Breast epithelium (tissue), 4 donors: Measurements from ENCODE around the gene TNFAIP8. TPM values are rescaled to one million over a fixed set of nuclear protein-coding genes. Genes with fewer than 3 reads are reported as not detected.

Experiments
- DNase-seq, 2 donors: peaks; one replicate each; pipeline ENCODE4 v3.0.0-alpha.2; 2019; ENCODE audit warnings: low spot score in 2 of 2
- H3K27ac ChIP-seq, 2 donors: fragments of 200-600 bp; sonication (generic) in 1 of 2; one replicate each; pipeline ENCODE4 v1.5.1; 2016 to 2019; ENCODE audit warnings: mild to moderate bottlenecking in 1 of 2
- H3K27me3 ChIP-seq, 2 donors: fragments of 200-600 bp; sonication (generic) in 1 of 2; one replicate each; pipeline versions ENCODE4 v1.5.1 to v1.6.0; 2017 to 2019; ENCODE audit warnings: control low read depth in 1 of 2, mild to moderate bottlenecking in 1 of 2
- H3K36me3 ChIP-seq: fragments of 200-600 bp; one replicate; pipeline ENCODE4 v1.5.1; 2019
- H3K4me1 ChIP-seq, 2 donors: fragments of 200-600 bp; sonication (generic); one replicate each; pipeline ENCODE4 v1.5.1; 2016 to 2019; ENCODE audit warnings: control low read depth in 1 of 2
- H3K4me3 ChIP-seq, 3 donors: fragments of 200-600 bp; sonication (generic); 1 replicate in 2 of 3; 2 replicates in 1 of 3; pipeline ENCODE4 v1.5.1; 2016 to 2019; ENCODE audit warnings: mild to moderate bottlenecking in 3 of 3, moderate library complexity in 2 of 3
- H3K9me3 ChIP-seq, 2 donors: fragments of 200-600 bp; sonication (generic) in 1 of 2; one replicate each; pipeline ENCODE4 v1.5.1; 2016 to 2019; ENCODE audit warnings: control low read depth in 1 of 2
- POLR2A ChIP-seq: fragments of 450-650 bp; IDR thresholded peaks from one replicate; pipeline ENCODE4 v1.6.1; 2016; ENCODE audit warnings: antibody characterized with exemption, mild to moderate bottlenecking, moderate library complexity
- POLR2AphosphoS5 ChIP-seq, 3 donors: sonication (generic); formaldehyde crosslinking; IDR thresholded peaks; one replicate each; pipeline ENCODE4 v1.6.1; 2017; ENCODE audit warnings: antibody characterized with exemption in 3 of 3
- intact Hi-C: fragments of 100-400 bp; cut with DNase I; formaldehyde crosslinking; loops from one replicate; pipeline ENCODE4 v1.15.1; 2023; ENCODE audit warnings: low total_unique reads
- total RNA-seq, 3 donors: library from RNA; depleted of rRNA; stranded (reverse); fragments of >200 nt; gene quantifications; one replicate each; pipeline ENCODE4 v1.1.0, GENCODE V29; 2016
- TF ChIP-seq, protein P1 (sequence below), 3 donors: fragments of 450-650 bp; IDR thresholded peaks; one replicate each; pipeline ENCODE4 v1.5.1; 2016 to 2017; ENCODE audit warnings: antibody characterized with exemption in 3 of 3, mild to moderate bottlenecking in 3 of 3, moderate library complexity in 3 of 3

TNFAIP8 gene
- total RNA-seq, 3 donors from 2014 or later = 35.4 to 167 (median 37.3) TPM

DNA sequence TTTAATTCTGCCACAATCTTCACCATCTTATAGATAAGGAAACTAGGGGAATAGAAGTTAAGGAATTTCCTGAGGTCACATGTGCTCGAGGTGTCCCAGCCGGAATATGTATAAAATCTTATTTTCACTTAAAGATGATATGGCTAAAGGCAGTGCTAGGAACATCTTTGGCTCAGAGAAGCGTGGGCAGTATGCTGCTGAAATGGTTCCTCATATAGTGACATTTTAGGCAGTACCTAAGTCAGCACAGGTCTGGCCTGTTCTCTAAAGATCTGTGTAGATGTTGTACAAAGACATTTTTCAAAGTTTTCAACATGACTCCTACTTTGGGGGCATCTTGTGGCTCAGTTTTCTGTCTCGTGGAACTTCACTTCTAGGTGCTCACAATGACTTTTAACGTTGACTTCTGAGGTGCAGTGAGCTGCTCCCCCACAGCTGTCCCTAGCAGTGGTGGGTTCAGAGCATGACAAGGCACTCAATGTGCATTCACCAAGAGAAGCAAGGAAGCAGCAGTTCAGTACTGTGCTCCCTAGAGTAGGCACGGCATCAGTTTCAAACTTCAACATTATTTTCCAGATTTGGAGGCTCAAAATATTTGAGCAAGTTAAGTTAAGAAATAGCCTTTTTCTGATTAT, 40.3 kb downstream of the TNFAIP8 start:
- no peak overlapping the region for H3K4me3 ChIP-seq
- H3K36me3 ChIP-seq = no peaks in the 10 kb centered on the region
- no peak for DNase-seq
- TF ChIP-seq, protein P1, sequence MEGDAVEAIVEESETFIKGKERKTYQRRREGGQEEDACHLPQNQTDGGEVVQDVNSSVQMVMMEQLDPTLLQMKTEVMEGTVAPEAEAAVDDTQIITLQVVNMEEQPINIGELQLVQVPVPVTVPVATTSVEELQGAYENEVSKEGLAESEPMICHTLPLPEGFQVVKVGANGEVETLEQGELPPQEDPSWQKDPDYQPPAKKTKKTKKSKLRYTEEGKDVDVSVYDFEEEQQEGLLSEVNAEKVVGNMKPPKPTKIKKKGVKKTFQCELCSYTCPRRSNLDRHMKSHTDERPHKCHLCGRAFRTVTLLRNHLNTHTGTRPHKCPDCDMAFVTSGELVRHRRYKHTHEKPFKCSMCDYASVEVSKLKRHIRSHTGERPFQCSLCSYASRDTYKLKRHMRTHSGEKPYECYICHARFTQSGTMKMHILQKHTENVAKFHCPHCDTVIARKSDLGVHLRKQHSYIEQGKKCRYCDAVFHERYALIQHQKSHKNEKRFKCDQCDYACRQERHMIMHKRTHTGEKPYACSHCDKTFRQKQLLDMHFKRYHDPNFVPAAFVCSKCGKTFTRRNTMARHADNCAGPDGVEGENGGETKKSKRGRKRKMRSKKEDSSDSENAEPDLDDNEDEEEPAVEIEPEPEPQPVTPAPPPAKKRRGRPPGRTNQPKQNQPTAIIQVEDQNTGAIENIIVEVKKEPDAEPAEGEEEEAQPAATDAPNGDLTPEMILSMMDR (IDR thresholded peaks at IDR 0.05) = no peak
- no peak for TF ChIP-seq POLR2AphosphoS5 (IDR thresholded peaks at IDR 0.05)
- TF ChIP-seq POLR2A = no peak
- H3K27ac ChIP-seq = no peak overlapping the region
- intact Hi-C loops = no loop called here
- no peaks in the 10 kb centered on the region for H3K4me1 ChIP-seq
- H3K27me3 ChIP-seq = no peaks in the 10 kb centered on the region
- no peaks in the 10 kb centered on the region for H3K9me3 ChIP-seq

DNA sequence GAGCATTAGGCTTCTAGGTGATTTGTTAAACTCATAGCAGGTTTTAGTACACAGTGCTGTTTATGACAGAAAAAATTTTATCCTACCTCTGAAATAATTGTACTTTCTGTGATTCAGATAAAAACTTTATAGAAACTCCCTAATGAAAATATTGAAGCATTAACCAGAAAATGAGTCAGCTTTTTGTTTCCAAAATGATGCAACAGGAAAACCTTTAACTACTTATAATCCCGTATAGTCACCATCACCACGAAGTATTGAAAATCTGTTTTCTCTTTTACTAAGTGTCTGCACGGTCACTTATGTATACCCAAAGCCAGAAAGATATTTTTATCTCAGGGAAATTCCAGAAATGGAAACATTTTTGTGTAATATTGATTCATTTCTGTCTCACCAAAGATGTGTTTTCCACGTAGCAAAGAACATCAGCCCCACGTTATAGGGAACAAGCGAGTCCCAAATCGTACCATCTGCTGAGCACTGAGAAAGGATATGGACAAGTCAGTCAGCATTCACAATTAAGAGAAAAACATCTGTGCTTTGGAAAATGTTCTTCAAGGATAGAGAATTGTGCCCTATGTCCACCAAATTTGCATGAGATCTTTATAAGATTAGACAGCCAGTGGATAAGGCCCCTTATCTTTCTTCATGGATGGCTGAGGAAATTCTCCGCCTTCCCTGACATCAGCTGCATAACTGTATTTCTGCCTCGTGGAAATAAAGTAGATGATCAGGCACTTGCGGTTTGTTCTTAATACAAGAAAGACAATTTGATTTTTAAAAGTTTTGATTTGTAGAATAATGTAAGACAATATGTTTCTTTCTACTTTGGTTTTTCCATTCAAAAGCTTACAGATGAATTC, 41.9 kb downstream of the TNFAIP8 start:
- intact Hi-C loops = no loop called here
- H3K4me1 ChIP-seq = no peaks in the 10 kb centered on the region
- no peaks in the 10 kb centered on the region for H3K9me3 ChIP-seq
- DNase-seq = no peak
- TF ChIP-seq POLR2AphosphoS5 (IDR thresholded peaks at IDR 0.05) (no peak), POLR2A (no peak)
- TF ChIP-seq, protein P1 (IDR thresholded peaks at IDR 0.05) = no peak
- H3K27me3 ChIP-seq = no peaks in the 10 kb centered on the region
- no peak overlapping the region for H3K27ac ChIP-seq
- no peaks in the 10 kb centered on the region for H3K36me3 ChIP-seq
- peak overlapping the region in 1 of 3 donors; percentile 20 for H3K4me3 ChIP-seq

DNA sequence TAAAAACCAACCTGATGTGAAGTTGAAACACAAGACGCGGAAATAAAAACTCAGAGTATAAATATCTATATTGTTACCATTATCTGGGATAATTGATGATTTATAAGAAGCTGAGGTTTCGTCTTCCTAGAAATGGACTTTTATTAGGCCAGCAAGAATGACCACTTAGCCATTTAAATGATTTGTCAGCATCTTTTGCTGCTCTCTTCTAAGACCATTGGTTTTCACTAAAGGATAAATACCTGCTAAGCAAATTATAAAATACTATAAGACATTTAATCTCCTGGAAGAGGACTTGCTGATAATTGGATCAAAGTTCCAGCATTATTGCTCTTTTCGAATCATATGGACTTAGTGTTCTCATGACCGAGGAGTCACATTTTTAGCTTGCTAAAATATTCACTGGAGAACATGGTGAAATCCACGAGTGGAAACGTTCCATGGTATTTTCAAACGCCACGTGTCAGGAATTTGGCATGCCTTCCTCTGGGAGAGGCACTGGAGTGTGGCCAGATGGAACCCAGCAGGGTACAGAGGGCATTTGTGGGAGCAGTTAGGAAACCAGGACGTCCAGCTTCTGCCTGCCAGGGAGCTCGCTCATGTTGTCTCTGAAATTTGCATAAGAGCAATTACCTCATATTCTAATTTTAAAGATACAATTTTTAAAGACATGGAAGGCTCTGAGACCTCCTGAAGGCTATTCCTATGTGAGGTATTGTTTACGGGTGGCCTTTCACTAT, 43.1 kb downstream of the TNFAIP8 start:
- no peak overlapping the region for H3K4me3 ChIP-seq
- no peaks in the 10 kb centered on the region for H3K9me3 ChIP-seq
- peak overlapping the region in 1 of 2 donors; percentile 61 for H3K27ac ChIP-seq
- intact Hi-C loops = no loop called here
- TF ChIP-seq POLR2A (no peak), POLR2AphosphoS5 (IDR thresholded peaks at IDR 0.05) (peak in 2 of 3 donors; percentile 34 to 39)
- no peaks in the 10 kb centered on the region for H3K4me1 ChIP-seq
- peak in 1 of 2 donors; percentile 74 for DNase-seq
- H3K27me3 ChIP-seq = no peaks in the 10 kb centered on the region
- no peaks in the 10 kb centered on the region for H3K36me3 ChIP-seq

DNA sequence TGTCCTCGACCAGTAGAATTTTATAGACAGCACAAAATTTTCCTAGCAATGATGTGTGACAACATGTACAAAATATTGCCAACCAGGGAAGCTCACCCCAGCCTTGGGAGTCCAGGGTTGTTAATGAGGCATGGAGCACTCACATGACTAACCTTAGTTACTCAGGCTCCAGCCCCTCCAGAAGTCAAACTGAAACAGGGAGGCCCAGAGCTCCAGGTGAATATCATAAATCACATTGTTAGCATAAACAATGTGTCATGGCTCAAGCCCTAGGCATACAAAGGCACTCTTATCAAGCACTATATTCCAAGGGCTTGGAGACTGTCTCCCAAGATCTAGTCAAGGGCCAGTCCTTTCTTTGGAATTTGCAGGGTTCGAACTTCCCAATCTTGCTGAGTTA, 44.4 kb downstream of the TNFAIP8 start:
- H3K9me3 ChIP-seq = no peaks in the 10 kb centered on the region
- no peak overlapping the region for H3K4me3 ChIP-seq
- H3K27me3 ChIP-seq = no peaks in the 10 kb centered on the region
- peak overlapping the region in 1 of 2 donors; percentile 61 for H3K27ac ChIP-seq
- H3K36me3 ChIP-seq = no peaks in the 10 kb centered on the region
- intact Hi-C loops = no loop called here
- no peak for TF ChIP-seq POLR2AphosphoS5 (IDR thresholded peaks at IDR 0.05)
- TF ChIP-seq, protein P1 (IDR thresholded peaks at IDR 0.05) = no peak
- no peak for TF ChIP-seq POLR2A
- no peaks in the 10 kb centered on the region for H3K4me1 ChIP-seq
- no peak for DNase-seq

DNA sequence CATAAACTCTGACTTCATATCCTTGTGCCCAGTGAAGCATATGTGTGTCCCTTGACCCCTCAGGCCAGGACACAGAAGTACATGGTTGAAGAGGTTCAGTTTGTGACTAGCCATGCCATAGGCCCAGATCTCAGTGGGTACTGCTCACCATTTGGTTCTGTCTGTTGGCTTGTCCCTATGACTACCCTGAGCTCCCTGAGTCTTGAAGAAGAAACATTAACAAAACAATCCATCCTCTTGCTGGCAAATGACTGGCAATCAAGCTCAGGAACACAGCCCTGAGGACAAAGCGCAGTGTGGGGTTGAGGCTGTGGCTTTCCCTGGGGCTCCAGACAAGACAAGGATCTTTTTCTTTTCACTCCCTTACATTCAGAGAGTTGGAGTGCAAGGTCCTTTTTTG, 46.3 kb downstream of the TNFAIP8 start:
- intact Hi-C loops = no loop called here

More for the DNA sequence above, 46.3 kb downstream of the TNFAIP8 start:
- no peak overlapping the region for H3K4me3 ChIP-seq
- DNase-seq = peak in 1 of 2 donors; percentile 39
- no peaks in the 10 kb centered on the region for H3K9me3 ChIP-seq
- no peaks in the 10 kb centered on the region for H3K4me1 ChIP-seq
- no peaks in the 10 kb centered on the region for H3K36me3 ChIP-seq
- peak overlapping the region; percentile 27 to 48 for H3K27ac ChIP-seq
- no peaks in the 10 kb centered on the region for H3K27me3 ChIP-seq
- TF ChIP-seq, protein P1 (IDR thresholded peaks at IDR 0.05) = no peak
- TF ChIP-seq POLR2A (no peak), POLR2AphosphoS5 (IDR thresholded peaks at IDR 0.05) (no peak)
